Dermis blood vessel endothelial cell (primary cell): ENCODE measurements around the gene FAM131C. TPM values are rescaled to one million over a fixed set of nuclear protein-coding genes. Genes with fewer than 3 reads are reported as not detected.

Experiments
- DNase-seq: peaks from one replicate; pipeline ENCODE4 v3.0.0; 2010
- total RNA-seq: library from RNA; depleted of rRNA; stranded (reverse); fragments of >200 nt; gene quantifications from 2 replicates; pipeline ENCODE4 v1.2.3, GENCODE V29; 2014

FAM131C gene
- total RNA-seq, 1 donor from 2014 or later = not detected

- DNase-seq = no peak
Observed at GRCh38 chr1:16014509-16015482, 58.7 kb downstream of the FAM131C start.

- no peak for DNase-seq
Observed at GRCh38 chr1:16013908-16014258, 59.6 kb downstream of the FAM131C start.

- peak; percentile 67 for DNase-seq
Observed at GRCh38 chr1:16013220-16013907, 60.1 kb downstream of the FAM131C start.

GRCh38 chr1:16012590-16013219 is 60.7 kb downstream of the FAM131C start:
- peak; percentile 52 for DNase-seq

- no peak for DNase-seq
Observed at GRCh38 chr1:16011936-16012589, 61.4 kb downstream of the FAM131C start.

GRCh38 chr1:16010837-16011236 is 62.6 kb downstream of the FAM131C start:
- DNase-seq = no peak

- no peak for DNase-seq
Observed at GRCh38 chr1:16009678-16010077, 63.8 kb downstream of the FAM131C start.

GRCh38 chr1:16009030-16009460 is 64.4 kb downstream of the FAM131C start:
- DNase-seq = peak; percentile 86

Other genes with a start within 250 kb of the FAM131C start
- 22.0 and 28.1 TPM in 2 replicates for gene SPEN, start 225.9 kb downstream of the FAM131C start, total RNA-seq
- gene ZBTB17, start 97.5 kb downstream of the FAM131C start, total RNA-seq = 45.6 and 49.7 TPM in 2 replicates
- gene SRARP, start 69.4 kb downstream of the FAM131C start, total RNA-seq = 0.28 and 0.51 TPM in 2 replicates
- gene HSPB7, start 55.6 kb downstream of the FAM131C start, total RNA-seq = not detected in 2 replicates
- not detected in 2 replicates for gene CLCNKA, start 51.6 kb downstream of the FAM131C start, total RNA-seq
- 0.34 TPM in 1 of 2 replicates, not detected in the other for gene CLCNKB, start 29.9 kb downstream of the FAM131C start, total RNA-seq
- 121 and 192 TPM in 2 replicates for gene EPHA2, start 82.4 kb upstream of the FAM131C start, total RNA-seq
- gene ARHGEF19, start 139.0 kb upstream of the FAM131C start, total RNA-seq = 2.7 and 3.3 TPM in 2 replicates
- gene CPLANE2, start 163.5 kb upstream of the FAM131C start, total RNA-seq = 9.5 and 10.3 TPM in 2 replicates